Measurements from ENCODE around the gene PLCB1.

- no peak for TF ChIP-seq POLR2AphosphoS2 (IDR thresholded peaks at IDR 0.05; ENCODE audit: low read depth, low read length)
- TF ChIP-seq ETV6 (conservative IDR thresholded peaks at IDR 0.05 in 1 of 2, IDR thresholded peaks at IDR 0.05 in 1 of 2; ENCODE audit: borderline replicate concordance in 1 of 2, low read depth in 1 of 2), result no peak
These were observed 532.7 kb downstream of the PLCB1 start for GRCh38 chr20:8664778-8665177.
